Hippocampal formation (tissue), 2 donors: Measurements from ENCODE around the gene HMG20B.

ENCODE experiments used
- DNase-seq, 2 donors: peaks; one replicate each; lab custom pipeline; 2025; lab: John Stamatoyannopoulos, UW

The HMG20B gene

DNA sequence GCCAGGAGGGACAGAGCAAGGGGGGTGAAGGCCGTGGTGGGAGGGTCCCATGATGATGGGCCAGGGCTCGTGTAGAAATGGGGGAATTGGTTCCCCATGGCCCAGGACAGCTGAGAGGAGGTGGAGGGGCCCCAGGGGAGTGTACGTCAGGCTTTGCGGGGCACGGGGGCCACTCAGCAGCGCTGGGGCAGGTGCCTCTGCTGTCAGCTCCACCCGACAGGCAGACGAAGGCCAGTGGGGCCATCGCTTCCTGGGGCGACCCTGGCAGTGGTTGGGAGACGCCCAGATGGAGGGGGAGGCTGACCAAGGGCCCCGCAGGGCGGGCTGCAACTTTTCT is 35.7 kb upstream of the HMG20B start:
- DNase-seq: no peak

DNA sequence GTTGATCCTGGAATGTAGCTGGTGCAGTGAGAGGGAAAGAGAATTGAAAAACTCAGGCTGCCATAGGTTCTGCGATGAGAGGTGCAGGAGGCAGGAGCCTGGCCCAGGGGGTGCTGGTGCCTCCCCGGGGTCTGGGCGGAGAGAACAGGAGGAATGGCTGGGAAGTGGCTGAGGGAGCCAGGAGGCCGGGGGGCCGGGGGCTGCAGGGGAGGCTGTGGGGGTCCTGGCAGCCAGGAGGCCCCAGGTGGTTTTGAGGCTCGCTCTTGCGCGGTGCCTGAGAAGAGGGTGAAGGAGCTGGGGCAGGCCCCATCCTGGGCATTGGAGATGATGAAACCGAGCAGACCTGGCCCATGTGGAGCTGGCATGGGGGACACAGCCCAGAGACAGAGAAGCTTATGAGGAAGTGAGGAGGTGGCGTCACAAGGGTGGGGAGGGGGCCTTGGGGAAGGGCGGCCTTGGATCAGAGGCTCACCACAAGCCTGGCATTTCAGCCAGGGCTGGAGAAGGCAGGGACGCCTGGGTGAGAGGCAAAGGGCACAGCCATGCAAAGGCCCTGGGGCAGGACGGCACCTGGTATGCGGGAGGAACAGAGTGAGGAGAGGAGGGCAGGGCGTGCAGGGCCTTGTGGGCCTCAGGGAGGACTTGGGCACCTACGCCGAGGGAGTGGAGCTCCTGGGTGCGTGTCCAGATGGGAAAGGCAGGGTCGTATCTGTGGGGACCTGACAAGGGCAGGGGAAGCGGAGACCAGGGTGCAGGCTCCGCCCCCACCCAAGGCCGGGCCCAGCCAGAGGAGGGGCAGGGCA is 35.1 kb upstream of the HMG20B start:
- DNase-seq: no peak

DNA sequence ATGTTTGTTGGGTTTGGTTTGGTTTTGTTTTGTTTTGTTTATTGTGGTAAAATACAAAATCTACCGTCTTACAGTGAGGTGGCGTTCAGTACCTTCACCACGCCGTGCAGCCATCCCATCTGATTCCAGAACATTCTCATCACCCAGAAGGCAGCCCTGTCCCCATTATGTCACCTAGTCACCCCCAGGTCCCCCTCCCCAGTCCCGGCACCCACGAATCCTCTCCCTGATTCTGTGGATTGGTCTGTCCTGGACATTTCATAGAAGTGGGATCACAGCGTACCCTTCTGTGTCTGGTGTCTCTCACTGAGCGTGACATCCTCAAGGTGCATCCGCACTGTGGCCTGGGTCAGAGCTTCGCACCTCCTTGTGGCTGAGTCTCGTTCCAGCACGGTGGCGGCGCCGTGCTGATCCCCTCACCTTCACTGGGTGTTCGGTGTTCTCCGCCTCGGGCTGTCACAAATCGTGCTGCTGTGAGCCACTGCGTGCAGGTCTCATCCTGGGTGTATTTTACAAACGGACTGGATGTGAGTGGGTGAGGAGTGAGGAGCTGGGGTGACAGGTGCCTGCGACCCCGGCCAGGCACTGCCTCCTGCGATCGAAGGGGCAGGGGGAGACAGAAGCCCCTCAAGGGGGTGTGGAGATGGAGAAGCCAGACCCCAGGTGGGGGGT is 34.4 kb upstream of the HMG20B start:
- no peak for DNase-seq

DNA sequence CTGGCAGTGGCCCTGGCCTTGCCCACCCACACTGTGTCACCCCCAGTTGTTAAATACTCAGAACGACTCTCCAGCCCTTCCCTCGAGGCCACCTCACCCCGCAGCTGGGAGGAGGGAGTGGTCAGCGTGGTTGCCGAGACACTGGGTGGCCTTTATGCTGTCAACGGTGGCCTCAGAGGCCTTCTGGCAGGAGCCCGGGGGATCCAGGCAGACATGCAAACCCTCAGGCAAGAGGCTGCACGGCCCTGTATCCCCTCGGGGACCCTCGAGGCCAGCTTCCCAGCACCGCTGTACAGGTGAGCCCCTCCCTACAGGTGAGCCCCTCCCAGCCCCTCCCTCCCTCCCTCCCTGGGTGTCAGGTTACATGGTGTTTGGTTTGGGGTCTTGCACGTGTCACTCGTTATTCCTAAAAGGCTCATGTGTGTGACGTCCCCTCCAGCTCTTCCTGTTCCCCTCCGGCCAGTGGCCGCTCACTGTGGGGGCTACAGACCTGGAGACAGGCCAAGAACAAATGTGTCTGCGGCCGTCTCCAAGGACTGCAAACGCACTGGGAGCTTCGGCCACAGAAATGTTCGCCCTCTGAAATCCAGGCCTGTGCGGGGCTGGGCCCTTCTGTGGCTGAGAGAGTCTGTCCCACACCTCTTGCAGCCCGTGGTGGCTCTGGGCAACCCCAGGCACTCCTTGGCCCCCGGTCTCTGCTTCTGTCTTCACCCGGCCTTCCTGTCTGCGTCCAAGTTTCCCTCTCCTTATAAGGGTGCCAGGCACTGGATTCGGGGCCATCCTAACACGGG is 33.6 kb upstream of the HMG20B start, which contains the start of gene TEKTIP1:
Gene TEKTIP1, plus strand, starts transcription at position 210 of the 791 bp plus-strand sequence. Its CDS starts 4 bp downstream, at position 214.
- DNase-seq: no peak

DNA sequence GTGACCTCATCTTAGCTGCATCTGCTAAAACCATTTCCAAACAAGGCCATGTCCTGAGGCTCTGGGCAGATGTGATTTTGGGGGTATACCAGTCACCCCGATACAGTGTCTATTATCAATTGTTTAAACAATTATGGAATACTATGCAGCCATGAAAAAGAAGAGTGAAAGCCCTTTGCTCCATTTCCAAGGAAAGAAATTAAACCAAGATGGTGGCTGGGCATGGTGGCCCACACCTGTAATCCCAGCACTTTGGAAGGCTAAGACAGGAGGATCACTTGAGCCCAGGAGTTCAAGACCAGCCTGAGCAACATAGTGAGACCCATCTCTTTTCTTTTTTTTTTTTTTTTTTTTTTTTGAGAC is 33.0 kb upstream of the HMG20B start:
- DNase-seq: no peak

DNA sequence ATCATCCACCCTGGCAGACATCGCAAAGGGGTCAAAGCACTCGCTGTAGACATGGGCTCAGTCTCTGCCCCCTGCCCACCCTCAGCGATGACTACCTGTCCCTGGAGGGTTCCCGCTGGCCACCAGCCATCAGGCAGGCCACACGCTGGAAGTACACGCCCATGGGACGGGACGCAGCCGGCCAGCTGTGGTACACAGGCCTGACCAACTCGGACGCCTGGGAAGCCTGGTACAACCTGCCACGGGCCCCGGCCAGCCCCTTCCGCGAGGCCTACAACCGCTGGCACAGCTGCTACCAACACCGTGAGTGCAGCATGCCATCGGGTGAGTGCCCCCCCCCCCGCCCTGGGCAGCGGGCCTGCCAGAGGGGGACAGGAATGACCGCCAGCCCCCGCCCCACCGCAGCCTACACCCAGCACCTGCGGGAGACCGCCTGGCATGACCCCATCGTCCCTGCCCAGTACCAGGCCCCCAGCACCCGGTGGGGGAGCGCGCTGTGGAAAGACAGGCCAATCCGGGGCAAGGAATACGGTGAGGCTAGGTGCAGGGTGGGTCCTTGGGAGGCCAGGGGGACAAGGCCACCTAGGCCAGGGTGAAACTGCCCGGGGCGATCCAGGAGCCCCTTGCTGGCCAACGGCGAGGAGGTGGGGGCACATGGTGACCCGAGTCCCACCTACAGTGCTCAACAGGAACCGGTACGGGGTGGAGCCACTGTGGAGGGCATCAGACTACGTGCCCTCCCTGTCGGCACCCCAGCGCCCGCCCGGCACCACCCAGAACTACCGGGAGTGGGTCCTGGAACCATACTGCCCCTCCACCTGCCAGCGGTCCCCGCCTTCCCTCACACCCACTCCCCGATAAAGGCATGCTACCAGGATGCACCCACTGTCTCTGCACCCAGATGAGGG is 29.3 kb upstream of the HMG20B start:
- peak; percentile 30 to 66 for DNase-seq

DNA sequence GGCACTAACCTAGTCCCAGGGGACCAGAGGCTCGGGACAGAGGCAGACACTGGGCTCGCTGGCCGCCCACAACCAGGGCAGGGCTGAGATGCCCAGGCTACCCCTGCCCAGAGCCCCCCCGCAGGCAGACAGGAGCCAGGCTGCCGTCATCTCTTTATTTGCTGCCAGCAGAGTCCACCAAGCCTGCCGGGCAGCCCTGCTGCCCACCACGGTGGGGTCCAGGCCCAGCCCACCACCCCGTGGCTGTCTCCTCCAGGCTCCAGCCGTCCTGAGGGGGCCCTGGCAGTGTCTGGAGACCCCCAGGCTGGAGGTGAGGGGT is 28.7 kb upstream of the HMG20B start:
- no peak for DNase-seq

DNA sequence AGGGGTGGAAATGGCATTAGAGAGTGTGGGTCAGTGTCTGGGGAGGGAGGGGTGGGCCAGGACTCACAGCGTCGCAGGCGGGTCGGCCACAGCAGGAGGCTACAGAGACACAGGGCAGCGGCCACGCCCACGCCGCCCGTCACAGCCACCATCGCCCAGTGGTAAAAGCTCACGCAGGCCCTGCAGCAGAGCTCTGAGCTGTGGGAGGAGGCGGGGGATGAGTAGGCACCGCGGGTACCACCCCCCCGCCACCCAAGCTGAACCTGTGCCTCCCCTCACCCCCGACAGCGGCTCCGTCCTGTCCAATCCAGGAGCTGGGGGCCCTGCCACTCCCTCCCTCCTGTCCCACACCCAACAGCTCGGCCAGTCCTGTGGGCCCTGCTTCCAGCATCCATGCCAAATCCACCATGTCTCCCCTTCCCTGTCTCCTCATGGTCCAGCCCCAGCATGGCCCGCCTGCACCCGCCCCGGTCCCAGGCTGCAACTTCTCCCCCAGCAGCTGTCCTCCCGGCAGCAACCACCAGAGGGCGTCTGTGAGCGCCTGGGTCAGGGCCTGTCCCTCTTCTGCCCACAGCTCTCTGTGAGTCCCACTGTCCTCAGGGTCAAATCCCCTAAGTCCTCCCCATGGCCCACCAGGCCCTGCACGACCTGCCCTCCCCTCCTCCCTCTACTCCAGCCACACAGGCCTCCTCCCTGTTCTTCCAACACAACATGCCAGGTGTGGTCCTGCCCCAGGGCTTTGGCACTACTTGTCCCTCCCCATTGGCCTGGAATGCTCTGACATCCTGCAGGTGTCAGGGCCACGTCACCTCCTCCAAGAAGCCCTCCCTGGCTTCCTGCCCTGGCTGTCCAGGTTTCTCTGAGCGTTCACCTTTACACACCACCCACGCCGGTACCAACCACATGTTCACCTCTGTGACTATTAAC is 27.7 kb upstream of the HMG20B start:
- DNase-seq: peak; percentile 70 to 92

DNA sequence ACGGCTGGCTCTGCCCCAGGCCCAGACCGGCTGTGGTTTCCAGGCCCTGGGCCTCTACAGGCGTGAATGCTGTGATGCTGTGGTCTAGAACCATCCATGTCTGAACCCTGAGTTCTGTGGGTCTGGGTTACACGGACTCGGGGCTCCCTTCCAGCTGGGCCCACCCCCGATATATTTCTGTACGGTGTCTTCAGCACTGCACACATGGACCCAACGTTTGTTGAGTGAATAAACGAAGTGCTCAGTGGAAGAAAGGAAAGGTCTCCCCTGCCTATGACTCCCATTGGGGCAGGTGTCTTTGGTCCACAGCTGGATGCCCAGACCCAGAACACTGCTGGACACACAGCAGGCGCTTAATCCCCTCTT is 27.1 kb upstream of the HMG20B start:
- DNase-seq: no peak

DNA sequence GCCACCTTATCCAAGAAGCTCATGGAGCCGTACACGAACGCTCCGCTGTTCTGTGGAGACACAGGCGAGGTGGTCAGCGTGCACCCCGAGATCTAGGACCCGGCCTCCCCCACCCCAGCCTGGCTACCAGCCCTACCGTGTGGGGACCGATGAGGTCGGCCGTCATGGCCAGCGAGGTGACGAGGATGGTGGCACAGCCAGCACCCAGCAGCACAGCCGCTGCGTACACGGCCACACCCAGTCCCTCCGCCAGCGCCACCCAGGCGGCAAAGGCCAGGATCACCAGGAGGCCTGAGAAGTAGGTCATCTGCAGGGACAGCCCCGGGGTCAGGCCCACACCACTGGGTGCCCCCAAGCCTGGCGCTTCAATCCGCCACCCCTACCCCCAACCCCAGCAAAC is 26.6 kb upstream of the HMG20B start:
- DNase-seq: no peak

DNA sequence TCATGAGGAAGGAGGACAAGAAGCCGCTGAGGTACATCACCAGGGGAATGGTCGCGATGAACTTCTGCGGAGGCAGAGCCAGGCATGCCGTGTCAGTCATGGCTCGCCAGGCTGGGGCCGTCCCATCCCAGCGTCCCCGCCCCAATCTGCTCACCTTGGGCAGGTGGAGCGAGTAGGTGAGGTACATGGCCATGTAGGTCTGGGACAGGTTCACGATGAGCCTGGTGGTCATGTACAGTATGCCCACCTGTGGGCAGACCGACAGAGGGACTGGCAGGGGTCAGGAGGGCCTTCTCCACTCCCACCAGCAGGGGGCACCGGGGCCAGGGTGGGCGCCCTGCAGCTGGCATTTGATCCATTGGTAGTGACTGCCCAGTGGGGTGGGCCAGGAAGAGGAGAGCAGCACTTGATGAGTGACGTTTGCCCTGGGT is 25.4 kb upstream of the HMG20B start:
- no peak for DNase-seq

DNA sequence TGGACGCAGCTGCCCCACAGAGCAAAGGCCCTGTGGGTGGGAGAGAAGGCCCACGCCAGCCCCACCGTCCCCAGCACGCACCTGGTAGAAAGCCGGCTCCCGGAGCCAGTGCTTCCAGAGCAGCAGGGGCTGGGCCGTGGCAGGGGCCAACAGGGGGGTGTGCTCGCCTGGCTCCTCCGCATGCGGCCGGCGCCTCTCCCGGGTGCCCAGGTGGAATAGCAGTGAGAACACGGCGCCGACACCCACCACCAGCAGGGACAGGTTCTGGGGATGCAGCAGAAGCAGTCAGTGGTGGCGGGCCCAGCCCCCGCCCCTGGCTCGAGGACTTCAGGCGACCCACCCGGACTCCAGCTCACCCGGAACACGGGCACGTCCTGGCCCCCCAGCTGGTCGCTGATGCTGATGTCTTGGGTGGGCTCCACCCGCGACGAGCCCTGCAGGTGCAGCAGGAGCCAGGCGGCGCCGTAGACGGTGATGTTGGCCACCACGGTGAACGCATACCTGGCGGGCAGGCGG is 24.9 kb upstream of the HMG20B start:
- no peak for DNase-seq

DNA sequence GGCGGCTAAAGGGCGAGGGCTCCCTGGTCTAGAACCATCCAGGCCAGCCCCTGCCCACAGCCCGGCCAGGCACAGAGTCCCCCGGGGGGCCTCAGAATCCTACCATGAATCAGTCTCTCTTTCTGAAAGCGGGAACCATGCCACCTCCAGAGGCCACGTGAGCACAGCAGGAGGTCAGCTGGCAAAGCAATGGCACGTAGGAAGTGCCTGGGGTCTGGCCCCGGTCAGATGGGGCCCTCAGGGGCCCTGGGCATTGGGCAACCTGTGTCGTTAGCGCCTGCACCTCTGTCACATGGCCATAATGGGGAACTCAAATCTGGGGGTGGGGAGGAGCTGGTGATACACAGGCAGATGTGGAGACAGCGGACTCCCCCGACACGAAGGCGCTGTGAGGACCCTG is 24.1 kb upstream of the HMG20B start:
- peak in 1 of 2 donors; percentile 62 for DNase-seq

DNA sequence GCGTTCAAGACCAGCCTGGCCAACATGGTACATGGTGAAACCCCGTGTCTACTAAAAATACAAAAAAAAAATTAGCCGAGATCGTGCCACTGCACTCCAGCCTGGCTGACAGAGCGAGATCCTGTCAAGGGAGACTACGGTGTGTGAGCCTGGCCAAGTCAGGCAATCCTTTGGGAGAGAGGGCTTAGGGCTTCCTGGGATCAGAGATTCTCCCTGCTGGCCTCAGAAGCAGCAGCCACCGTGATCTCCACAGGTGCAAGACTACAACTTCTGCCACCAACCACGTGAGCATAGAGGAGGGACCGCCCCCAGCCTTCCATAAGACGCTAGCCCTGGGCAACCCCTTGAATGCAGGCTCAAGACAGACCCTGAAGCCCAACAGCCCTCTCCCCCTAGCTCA is 22.9 kb upstream of the HMG20B start:
- no peak for DNase-seq

DNA sequence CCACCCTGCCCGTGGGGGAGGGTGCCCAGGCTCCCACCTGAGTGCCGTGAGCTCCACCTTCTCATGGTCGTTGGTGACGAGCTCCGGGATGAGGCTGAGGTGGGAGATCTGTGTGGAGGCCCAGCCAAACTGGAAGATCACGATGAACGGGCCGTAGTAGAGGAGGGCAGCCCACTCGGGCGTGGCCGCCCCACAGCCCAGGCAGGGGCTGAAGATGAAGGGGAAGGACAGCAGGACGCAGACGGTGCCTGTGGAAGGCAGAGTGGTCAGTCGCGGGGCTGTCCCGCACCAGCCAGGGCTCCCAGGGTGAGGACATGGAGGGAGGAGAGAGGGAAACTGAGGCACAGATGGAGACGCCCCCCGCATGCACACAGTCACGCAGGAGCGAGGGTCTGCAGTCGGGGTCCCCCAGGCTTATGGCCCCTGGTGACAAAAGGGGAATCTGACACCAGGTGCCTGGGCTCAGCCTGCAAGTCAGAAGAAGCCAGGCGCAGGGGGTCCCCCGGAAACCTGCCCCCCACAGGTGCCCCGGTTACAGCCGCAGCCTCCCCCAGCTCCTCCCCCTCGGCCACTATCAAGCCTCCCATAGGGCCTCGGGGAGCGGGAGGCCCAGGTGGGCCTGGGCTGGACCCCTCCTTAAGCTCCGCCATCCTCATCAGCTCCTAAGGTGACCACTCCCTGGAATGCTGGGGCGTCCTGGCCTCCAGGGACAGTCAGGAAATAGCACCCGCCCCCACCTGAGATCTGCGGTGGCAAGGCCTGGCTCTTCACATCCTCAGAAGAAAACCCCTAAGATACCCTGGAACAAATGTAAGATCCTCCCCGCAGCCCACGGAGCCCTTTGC is 21.6 kb upstream of the HMG20B start:
- DNase-seq: no peak

DNA sequence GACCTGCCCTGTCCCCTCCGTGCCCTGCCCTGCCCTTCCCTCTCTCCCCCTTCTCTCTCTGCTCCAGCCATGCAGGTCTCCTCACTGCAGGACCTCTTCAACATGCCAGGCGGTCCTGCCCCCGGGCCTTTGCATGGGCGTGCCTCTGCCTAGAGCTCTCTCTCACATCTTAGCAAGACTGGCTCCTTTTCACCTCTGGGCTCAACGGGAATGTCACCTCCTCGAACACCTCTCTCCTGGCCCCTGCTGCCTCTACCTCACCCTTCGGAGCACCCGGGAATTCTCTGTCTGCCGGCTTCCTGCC is 21.0 kb upstream of the HMG20B start:
- DNase-seq: no peak

DNA sequence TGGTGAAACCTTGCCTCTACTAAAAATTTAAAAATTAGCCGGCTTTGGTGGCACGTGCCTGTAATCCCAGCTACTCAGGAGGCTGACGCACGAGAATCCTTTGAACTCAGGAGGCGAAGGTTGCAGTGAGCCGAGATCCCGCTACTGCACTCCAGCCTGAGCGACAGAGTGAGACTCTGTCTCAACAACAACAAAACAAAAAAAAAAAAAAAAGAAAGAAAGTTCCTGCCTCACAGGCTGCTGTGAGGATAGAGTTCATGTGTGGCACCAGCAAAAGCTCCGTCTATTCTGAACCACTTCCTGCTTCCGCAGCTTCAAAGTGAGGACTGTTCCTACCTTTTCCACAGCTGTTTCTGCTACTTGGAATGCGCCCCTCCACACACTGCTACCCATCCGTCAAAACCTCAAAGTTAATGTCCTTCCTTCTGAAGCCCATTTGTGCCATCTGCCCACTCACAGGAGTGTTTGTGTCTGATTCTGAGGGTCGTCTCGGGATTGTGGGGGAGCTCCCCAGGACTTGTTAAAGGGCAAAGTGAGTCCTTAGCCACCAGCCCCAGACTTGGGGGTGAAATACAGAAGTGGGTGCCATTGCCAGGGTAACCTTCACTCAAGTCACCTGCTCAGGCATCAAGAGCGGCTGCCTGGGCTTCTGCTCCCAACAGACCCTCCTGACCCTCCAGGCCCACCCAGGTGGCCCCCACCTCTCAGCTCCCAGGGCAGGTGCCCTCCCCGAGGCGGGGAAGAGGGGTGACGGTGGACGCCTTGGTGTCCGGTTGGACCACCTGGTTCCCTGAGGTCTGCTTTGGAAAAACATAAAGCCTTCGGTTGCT is 18.3 kb upstream of the HMG20B start:
- no peak for DNase-seq

DNA sequence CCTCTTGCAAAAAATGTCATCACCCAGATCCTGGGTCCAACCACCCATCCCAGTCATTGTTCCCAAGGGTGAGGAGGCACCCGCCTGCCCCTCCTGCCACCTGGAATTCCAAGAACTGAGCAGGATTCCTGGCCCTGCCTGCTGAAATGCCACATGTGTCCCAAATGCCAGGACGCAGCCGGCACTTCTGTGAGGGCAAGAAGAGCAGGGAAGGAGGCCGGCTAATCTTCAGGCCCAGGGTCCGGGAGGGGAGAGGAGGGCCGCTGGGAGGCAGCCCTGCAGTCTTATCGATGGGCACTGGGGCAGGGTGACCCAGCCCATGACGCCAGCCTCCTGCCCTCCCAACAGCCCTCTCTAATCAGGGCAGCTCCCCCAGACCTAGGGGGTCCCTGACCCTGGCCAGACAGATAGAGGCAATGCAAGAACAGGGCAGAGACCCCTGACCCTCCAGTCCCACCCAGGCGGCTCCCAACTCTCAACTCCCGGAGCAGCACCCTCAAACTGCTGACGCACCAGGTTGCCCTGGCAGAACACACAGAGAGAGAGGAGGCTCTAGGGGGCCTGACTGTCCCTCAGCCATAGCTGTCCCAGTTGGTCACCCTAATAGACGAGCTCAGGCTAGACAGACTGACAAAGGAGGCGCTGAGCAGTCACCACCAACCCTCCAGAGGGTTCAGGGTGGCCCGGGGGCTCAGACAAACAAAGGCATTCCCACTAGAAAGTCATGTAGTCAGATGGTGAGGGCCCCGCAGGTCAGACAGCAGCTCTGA is 16.9 kb upstream of the HMG20B start:
- DNase-seq: no peak
